Activated CD8-positive, alpha-beta memory T cell treated with anti-CD3 and anti-CD28 coated beads for 36 hours (primary cell): ENCODE results near the gene VAV2. TPM values are rescaled to one million over a fixed set of nuclear protein-coding genes. Genes with fewer than 3 reads are reported as not detected.

Experiments used
- CTCF ChIA-PET: fragments of 350-600 bp; sonication (Branson Sonifier 250); formaldehyde crosslinking; loops from one replicate; lab custom pipeline; 2021; ENCODE audit warnings: antibody characterized with exemption; lab: Charles Lee
- POLR2A ChIA-PET: fragments of 350-600 bp; sonication (Branson Sonifier 250); formaldehyde crosslinking; loops from one replicate; lab custom pipeline; 2021; ENCODE audit warnings: antibody characterized with exemption; lab: Charles Lee
- total RNA-seq, 2 experiments: library from RNA; stranded (reverse); gene quantifications; one replicate each; pipeline ENCODE4 v1.2.3, GENCODE V29; 2021

The VAV2 gene
- total RNA-seq, 2 experiments from 2014 or later = 6.2 to 6.7 TPM

DNA sequence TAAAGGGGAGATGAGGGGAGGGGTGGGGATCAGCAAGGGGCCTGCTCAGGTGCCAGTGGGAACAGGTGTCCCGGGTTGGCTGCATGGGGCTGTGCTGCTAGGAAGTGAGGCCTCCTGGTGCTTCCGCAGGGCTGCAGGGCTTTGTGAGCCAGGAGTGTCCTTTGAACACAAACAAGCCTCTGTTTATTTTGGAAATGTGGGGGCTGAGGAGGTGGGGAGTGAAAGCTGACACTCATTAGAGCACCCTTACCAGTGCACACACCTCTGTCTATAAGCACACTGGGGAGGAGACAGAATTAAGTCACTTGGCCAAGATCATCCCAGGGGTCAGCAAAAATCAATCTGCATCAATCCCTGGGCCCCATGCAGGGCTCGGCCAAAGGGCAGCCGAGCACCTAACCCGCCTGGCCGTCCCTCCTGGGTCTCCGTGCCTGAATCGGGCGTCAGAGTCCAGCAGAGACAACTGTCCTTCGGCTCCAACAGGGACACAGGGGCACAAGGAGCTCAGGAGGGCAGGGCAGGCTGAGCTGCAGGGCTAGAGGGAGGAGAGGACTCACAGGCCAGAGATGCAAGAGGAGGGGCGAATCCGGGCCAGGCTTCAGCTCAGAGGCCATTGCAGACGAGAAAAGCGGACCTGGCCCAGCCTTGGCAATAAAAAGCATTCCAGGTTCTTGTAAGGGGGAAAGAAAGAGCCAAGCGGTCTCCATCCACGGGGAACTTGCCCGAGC is 99.8 kb downstream of the VAV2 start:
- ChIA-PET POLR2A (no interaction called here), CTCF (no interaction called here)

DNA sequence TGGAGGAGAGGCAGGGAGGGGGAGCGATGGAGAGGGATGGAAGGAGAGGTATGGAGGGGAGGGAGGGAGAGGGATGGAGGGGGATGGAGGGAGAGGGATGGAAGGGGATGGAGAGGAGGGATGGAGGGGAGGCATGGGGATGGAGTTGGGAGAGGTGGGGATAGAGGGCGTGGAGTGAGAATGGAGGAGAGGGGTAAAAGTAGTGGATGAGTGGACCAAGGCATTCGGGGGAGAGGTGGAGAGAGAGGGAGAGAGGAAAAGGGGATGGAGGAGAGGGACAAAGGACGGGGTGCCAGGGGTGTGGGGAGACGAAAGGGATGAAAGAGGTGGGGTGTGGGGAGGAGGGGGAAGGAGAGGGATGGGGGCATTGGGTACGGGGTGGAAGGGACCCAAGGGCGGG is 100.4 kb downstream of the VAV2 start:
- CTCF ChIA-PET = no interaction called here
- POLR2A ChIA-PET = no interaction called here

GRCh38 chr9:133890583-133890982 is 101.5 kb downstream of the VAV2 start:
- POLR2A ChIA-PET = no interaction called here
- CTCF ChIA-PET = no interaction called here

DNA sequence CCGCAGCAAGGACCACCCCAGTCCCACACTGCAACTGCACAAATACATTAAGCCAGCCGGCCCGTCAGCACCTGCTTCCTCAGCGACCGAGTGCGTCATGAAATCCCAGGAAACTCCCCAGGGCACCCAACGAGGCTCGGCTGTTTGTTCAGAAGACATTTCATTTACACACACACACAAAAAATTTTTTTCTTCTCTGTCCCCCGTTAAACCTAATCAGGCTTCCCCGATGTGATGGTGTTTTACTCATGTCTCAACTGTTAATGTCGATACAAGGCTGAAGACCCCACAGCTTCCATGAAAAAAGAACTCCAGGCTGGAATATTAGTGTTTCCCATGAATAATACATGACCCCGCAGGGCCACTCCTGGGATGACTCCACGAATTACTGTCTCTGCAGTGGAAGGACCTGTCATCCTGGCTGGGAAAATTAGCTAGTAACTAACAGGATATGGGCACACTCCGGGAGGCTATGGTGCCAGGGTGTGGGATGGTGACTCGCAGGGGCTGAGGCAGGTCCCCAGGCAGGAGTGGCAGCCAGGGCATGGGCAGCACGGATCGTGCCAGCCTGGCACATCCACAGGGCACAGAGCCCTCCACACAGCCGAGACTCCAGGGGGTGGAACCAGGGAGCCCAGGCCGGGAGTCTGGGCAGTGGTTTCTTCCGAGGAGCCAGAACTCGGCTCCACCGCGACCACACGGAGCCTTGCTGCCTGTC is 102.4 kb downstream of the VAV2 start:
- POLR2A ChIA-PET = no interaction called here
- CTCF ChIA-PET = no interaction called here

DNA sequence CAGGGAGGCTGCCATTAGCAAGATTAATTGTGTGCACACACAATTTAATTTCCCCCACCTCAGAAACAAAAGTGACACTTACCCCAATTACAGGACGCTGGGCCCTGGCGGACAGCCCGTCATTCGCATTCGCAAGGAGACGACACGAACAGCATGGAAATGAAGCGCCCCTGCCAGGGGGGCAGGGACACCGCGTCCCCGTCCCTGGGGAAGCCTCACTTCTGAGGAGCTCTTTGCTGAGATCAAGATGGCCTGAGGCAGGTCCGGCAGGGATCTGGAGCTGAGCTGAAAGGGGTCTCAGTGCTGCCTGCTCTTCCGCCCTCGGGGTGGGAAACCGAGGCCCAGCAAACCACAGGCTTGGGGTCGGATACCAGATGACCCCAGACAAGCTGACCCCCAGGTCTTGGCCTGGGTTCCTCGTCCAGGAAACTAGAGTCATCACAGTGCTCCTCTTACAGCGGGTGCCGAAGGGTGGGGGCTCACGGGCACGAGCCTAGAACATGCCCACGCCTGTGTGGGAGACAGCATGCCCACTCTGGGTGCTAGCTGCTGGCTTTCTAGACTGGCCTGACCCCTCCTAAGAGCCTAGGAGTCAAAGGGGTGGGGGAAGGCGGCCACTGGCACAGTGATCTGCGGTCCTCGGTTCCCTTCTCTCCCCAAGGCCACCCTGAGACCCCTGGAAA is 103.2 kb downstream of the VAV2 start:
- POLR2A ChIA-PET = no interaction called here
- CTCF ChIA-PET = no interaction called here

GRCh38 chr9:133888048-133888808 is 103.9 kb downstream of the VAV2 start:
- CTCF ChIA-PET = no interaction called here
- POLR2A ChIA-PET = no interaction called here

DNA sequence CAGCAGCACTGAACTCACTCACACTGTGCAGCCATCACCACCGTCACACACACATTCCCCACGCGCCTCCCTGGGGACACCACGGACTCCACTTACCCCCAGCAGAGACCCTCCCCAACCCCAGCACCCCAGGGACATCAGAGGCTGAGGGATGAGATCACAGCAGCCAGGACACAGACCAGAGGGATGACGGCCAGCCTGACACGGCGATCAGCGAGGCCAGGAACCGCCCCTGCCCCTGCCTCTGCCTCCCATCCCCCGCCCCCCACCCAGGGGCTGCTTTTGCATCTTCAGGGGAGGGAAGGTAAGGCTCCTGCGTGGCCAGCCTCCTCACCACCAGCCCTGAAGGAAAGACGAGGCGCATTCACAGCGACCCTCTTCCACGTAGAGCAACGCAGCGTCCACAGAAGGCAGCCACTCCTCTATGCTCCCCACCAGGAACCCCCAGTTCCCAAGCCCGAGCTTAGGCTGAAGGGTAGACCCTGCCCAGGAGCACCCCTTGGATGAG is 104.5 kb downstream of the VAV2 start:
- POLR2A ChIA-PET = no interaction called here
- CTCF ChIA-PET = no interaction called here

DNA sequence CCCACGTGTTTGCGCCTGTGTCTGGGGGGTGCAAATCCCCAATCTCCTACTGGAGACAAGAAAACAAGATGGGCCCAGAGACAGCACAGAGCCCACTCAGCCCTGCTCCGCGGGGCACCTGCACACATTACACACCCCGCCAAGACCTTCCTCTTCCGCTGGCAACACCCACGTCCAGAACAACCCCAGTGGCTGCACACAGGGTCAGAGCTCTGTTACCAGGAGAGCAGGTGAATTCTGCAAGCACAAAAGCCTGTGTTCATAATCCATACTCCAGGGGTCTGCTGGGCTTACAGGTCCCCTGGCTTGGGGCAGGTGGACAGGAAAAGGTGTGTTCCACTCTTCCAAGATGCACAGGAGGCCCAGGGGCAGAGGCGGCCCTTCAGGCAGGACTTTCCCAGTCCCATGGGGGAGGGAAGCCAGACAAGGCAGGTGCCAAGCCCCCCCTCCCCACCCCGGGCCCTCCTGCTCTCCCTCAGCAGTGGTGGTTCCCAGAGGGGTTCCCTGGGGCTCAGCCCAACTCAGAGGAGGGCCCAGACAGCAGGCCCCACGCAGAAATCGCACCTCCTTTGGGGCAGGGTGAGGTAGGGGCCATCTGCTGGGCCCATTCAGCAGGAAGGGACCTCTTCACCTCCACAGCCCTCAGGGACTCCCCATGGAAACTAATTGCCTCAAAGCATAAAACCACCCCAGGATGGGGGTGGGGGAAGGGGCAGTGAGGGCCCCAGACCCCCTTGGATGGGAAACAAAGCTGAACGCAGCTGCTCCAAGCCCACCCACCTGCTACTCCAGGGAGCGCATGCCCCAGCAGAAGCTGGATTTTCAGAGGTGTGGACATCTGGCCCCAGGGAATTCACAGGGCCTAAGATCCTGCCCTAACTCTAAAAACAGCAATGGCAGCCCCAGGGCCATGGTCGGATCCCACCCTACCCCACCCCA is 105.3 kb downstream of the VAV2 start:
- ChIA-PET CTCF (no interaction called here), POLR2A (no interaction called here)

DNA sequence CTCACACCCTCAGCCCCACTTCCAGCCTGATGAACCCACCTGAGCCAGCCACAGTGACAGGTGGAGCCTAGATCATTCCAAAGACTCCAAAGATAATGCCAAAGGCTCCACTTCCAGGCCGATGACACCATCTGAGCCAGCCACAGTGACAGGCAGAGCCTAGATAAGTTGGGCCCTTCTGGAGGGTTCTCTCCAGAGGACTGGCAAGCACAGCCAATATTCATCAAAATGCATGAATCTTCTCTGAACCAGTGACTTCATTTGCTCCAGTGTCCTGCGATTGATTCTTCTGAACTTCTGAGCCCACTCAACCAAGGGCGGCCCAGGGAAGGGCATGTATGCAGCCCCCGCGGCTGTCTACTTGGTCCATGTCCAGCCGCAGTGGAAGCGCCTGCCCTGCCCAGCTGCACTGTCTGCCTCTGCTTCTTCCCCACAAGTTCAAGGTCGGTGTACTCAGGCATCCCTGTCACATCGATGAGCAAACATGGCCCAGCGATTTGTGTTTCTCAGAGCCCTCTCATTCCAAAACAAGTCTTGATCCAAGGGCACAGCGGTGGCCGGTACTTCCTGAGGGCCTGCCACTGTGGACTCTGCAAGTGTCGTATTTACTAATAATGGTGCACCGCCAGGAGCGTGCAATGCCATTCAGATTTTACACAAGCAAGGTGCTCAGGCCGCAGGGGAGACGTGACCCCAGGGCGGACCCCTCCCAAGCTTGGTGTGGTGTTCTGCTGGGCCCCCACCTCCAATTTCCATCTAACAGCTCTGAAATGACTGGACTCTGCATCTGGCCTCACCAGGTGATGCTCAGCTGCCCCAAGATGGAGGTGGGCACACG is 107.0 kb downstream of the VAV2 start:
- ChIA-PET CTCF (interaction anchor here (0.7 kb wide), 1 partner anchor 622 kb away, joined by 3 read pairs; no protein-coding TSS in a partner anchor), POLR2A (no interaction called here)

- POLR2A ChIA-PET = no interaction called here
- CTCF ChIA-PET = no interaction called here
Observed at GRCh38 chr9:133882849-133883755, 109.0 kb downstream of the VAV2 start.

GRCh38 chr9:133881671-133882381 is 110.3 kb downstream of the VAV2 start:
- CTCF ChIA-PET = no interaction called here
- POLR2A ChIA-PET = no interaction called here

GRCh38 chr9:133880851-133881661 is 111.1 kb downstream of the VAV2 start:
- ChIA-PET CTCF (interaction anchor here (0.9 kb wide), 1 partner anchor 23 kb away, joined by 3 read pairs; no protein-coding TSS in a partner anchor), POLR2A (no interaction called here)

DNA sequence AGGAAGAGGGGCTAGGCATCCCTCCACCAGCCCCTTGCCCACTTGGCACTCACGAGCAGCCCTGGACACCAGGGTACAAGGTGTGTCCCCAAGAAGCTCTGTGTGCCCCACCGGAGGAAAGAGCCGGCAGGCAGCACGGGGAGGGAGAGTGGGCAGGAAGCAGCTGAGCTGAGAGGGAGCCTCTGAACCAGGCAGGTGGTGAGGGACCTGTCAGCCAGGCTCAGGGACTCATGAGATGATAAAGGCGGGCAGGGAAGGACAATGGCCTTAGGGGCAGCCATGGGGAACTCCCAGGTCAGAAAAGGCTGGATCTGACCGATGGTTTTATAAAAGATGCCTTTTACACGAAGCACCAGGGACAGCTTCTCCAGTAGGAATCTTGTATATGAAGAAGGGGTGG is 112.0 kb downstream of the VAV2 start:
- CTCF ChIA-PET = no interaction called here
- POLR2A ChIA-PET = no interaction called here

DNA sequence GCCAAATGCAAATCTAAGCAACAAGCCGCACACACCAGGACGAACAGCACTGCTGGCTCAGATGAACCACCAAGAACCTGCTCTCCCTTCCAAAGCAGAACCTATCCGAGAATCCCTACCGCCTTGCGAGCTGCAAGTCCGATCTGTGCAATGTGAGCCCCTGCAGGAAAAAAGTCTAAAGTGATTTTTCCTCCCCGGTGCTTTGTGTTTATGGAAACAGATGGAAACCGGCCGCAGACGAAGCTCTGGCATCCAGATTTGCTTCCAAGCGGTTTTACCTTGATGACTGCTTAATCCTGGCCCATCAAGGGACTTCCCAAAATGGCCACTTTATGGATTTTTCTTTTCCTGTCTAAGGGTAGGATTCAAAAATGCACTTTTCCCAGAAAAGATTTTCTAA is 112.5 kb downstream of the VAV2 start:
- CTCF ChIA-PET = no interaction called here

GRCh38 chr9:133878402-133878801 is 113.7 kb downstream of the VAV2 start:
- ChIA-PET POLR2A (no interaction called here), CTCF (no interaction called here)

More for the DNA sequence above, 112.5 kb downstream of the VAV2 start:
- POLR2A ChIA-PET = no interaction called here
